Forelimb muscle (tissue), 1 donor: ENCODE measurements around the gene ROBO1. TPM values are rescaled to one million over a fixed set of nuclear protein-coding genes. Genes with fewer than 3 reads are reported as not detected.
"Not testable (repeated sequence)": the region's sequence is repeated elsewhere in the genome, so short reads cannot be mapped to it uniquely, and the experiment has no call there.

Source experiments
- DNase-seq: peaks from one replicate; pipeline ENCODE4 v3.0.0-alpha.2; 2013; ENCODE audit warnings: low read depth
- polyA plus RNA-seq: library from polyadenylated mRNA; unstranded; fragments of 120-200 nt; gene quantifications from one replicate; pipeline ENCODE4 v1.2.1, GENCODE V29; 2013; ENCODE audit not compliant: insufficient read length

ROBO1 gene
- polyA plus RNA-seq, 1 donor, result 35.9 TPM

- DNase-seq, result no peak
These were observed 457.8 kb downstream of the ROBO1 start for GRCh38 chr3:79310016-79310415.

GRCh38 chr3:79306934-79307570 is 460.7 kb downstream of the ROBO1 start:
- no peak for DNase-seq

GRCh38 chr3:79299949-79300635 is 467.7 kb downstream of the ROBO1 start:
- DNase-seq, result not testable (repeated sequence)

GRCh38 chr3:79297245-79297960 is 470.4 kb downstream of the ROBO1 start:
- peak; percentile 16 for DNase-seq

- DNase-seq, result no peak
These were observed 480.9 kb downstream of the ROBO1 start for GRCh38 chr3:79286882-79287281.

GRCh38 chr3:79285871-79286270 is 481.9 kb downstream of the ROBO1 start:
- DNase-seq, result no peak

- no peak for DNase-seq
These were observed 482.4 kb downstream of the ROBO1 start for GRCh38 chr3:79285380-79285779.

- DNase-seq, result no peak
These were observed 483.0 kb downstream of the ROBO1 start for GRCh38 chr3:79284781-79285180.

GRCh38 chr3:79278681-79279080 is 489.1 kb downstream of the ROBO1 start:
- no peak for DNase-seq

GRCh38 chr3:79268422-79268821 is 499.4 kb downstream of the ROBO1 start:
- DNase-seq, result no peak

GRCh38 chr3:79264892-79265291 is 502.9 kb downstream of the ROBO1 start:
- no peak for DNase-seq

- no peak for DNase-seq
These were observed 504.4 kb downstream of the ROBO1 start for GRCh38 chr3:79263423-79263822.

- no peak for DNase-seq
These were observed 509.3 kb downstream of the ROBO1 start for GRCh38 chr3:79258479-79258878.

GRCh38 chr3:79257791-79258190 is 510.0 kb downstream of the ROBO1 start:
- DNase-seq, result no peak

GRCh38 chr3:79255702-79256101 is 512.1 kb downstream of the ROBO1 start:
- no peak for DNase-seq

- no peak for DNase-seq
These were observed 512.5 kb downstream of the ROBO1 start for GRCh38 chr3:79255292-79255691.

- DNase-seq, result no peak
These were observed 514.1 kb downstream of the ROBO1 start for GRCh38 chr3:79253704-79254103.

GRCh38 chr3:79253271-79253670 is 514.5 kb downstream of the ROBO1 start:
- DNase-seq, result no peak

- DNase-seq, result no peak
These were observed 517.1 kb downstream of the ROBO1 start for GRCh38 chr3:79250746-79251145.

GRCh38 chr3:79249701-79250100 is 518.1 kb downstream of the ROBO1 start:
- DNase-seq, result no peak

- peak; percentile 51 for DNase-seq
These were observed 520.1 kb downstream of the ROBO1 start for GRCh38 chr3:79247725-79248043.

- DNase-seq, result no peak
These were observed 520.7 kb downstream of the ROBO1 start for GRCh38 chr3:79246875-79247724.
